MV-4-11 (cell line): ENCODE results near the gene LDHAL6A.
A peak's percentile ranks its signal among the peaks of the same experiment; 100 is the strongest.

Experiments used
- DNase-seq: peaks from one replicate; lab custom pipeline; 2025; lab: John Stamatoyannopoulos, UW

LDHAL6A gene

GRCh38 chr11:18490736-18491485, 35.3 kb downstream of the LDHAL6A start:
- no peak for DNase-seq

GRCh38 chr11:18491924-18492323, 36.3 kb downstream of the LDHAL6A start:
- DNase-seq, result no peak

GRCh38 chr11:18492888-18493287, 37.2 kb downstream of the LDHAL6A start:
- no peak for DNase-seq

GRCh38 chr11:18493310-18493709, 37.7 kb downstream of the LDHAL6A start:
- DNase-seq, result no peak

- DNase-seq, result peak; percentile 40
These were observed 39.6 kb downstream of the LDHAL6A start for GRCh38 chr11:18495271-18495670.

- DNase-seq, result no peak
These were observed 40.0 kb downstream of the LDHAL6A start for GRCh38 chr11:18495703-18496102.

- DNase-seq, result no peak
These were observed 42.4 kb downstream of the LDHAL6A start for GRCh38 chr11:18498039-18498438.

GRCh38 chr11:18501629-18502028, 46.0 kb downstream of the LDHAL6A start:
- no peak for DNase-seq

GRCh38 chr11:18502352-18502751, 46.7 kb downstream of the LDHAL6A start:
- no peak for DNase-seq

- no peak for DNase-seq
These were observed 65.5 kb downstream of the LDHAL6A start for GRCh38 chr11:18521122-18521521.

GRCh38 chr11:18522388-18522787, 66.7 kb downstream of the LDHAL6A start:
- DNase-seq, result no peak

GRCh38 chr11:18523084-18523483, 67.4 kb downstream of the LDHAL6A start:
- DNase-seq, result no peak

GRCh38 chr11:18524248-18524647, 68.6 kb downstream of the LDHAL6A start:
- DNase-seq, result no peak

- DNase-seq, result no peak
These were observed 70.5 kb downstream of the LDHAL6A start for GRCh38 chr11:18526130-18526520.

GRCh38 chr11:18526521-18527296, 71.1 kb downstream of the LDHAL6A start, which contains the start of gene TSG101:
TSS of gene TSG101 (minus strand) at chr11:18526942. CDS start at chr11:18526816, 126 bp downstream.
- DNase-seq, result peak; percentile 87

- peak; percentile 45 for DNase-seq
These were observed 71.9 kb downstream of the LDHAL6A start for GRCh38 chr11:18527512-18527911.
